Mucosa of descending colon (tissue), 3 donors: ENCODE data around the gene TPST1. TPM values are rescaled to one million over a fixed set of nuclear protein-coding genes. Genes with fewer than 3 reads are reported as not detected.

Experiments used
- ATAC-seq: fragments of 200-7000 bp; cut with Tn5 transposase; one replicate; pipeline ENCODE4 v1.9.1; 2020; ENCODE audit warnings: mild to moderate bottlenecking, moderate library complexity
- DNase-seq, 3 donors: peaks; one replicate each; pipeline ENCODE4 v3.0.0-alpha.2; 2020
- H3K36me3 ChIP-seq: fragments of 200-600 bp; one replicate; pipeline ENCODE4 v1.8.0; 2021; ENCODE audit warnings: low read depth, mild to moderate bottlenecking
- H3K4me1 ChIP-seq: fragments of 200-600 bp; one replicate; pipeline ENCODE4 v1.8.0; 2021; ENCODE audit warnings: low read depth, mild to moderate bottlenecking
- H3K4me3 ChIP-seq: fragments of 200-600 bp; one replicate; pipeline ENCODE4 v1.8.0; 2021; ENCODE audit warnings: mild to moderate bottlenecking
- H3K9me3 ChIP-seq: fragments of 200-600 bp; one replicate; pipeline ENCODE4 v1.8.0; 2021; ENCODE audit warnings: mild to moderate bottlenecking
- CTCF ChIP-seq: fragments of 200-600 bp; IDR thresholded peaks from one replicate; pipeline ENCODE4 v1.8.0; 2022; ENCODE audit warnings: antibody characterized with exemption, mild to moderate bottlenecking
- intact Hi-C, 2 donors: fragments of 100-400 bp; cut with DNase I in 1 of 2; cut with micrococcal nuclease in 1 of 2; formaldehyde crosslinking; loops; one replicate each; pipeline versions ENCODE4 v1.11.0 to v1.11.1; 2022; cut with DNase I, micrococcal nuclease
- total RNA-seq, 3 donors: library from RNA; stranded (reverse); fragmentation: NEBNext Ultra II Directional in 2 of 3; extraction: Animal tissue kit (Norgen Biotek cat#: 25700) in 2 of 3; gene quantifications; one replicate each; pipeline versions ENCODE4 v1.2.1 to v1.2.4, GENCODE V29; 2021 to 2023
- donor health status: DM: no; HTN: no; CAD: no; lungs with moderate emphysema.
- donor health status: DM: no; HTN: no; CAD: no.
- donor health status: DM: no; HTN: yes; CAD: no.

Gene TPST1
- total RNA-seq, 3 donors from 2014 or later: 3.5 to 15.0 (median 8.5) TPM

- DNase-seq: no peak
- Histone ChIP-seq H3K36me3 (no peaks in the 10 kb centered on the region), H3K4me1 (no peaks in the 10 kb centered on the region), H3K9me3 (peaks cover 14% of the 10 kb centered on the region), H3K4me3 (no peak overlapping the region)
- ATAC-seq: no peak
- intact Hi-C loops: no loop called here
- TF ChIP-seq CTCF: no peak
Observed at GRCh38 chr7:66269978-66270377, 64.8 kb downstream of the TPST1 start.

- intact Hi-C loops: no loop called here
Observed at GRCh38 chr7:66272321-66272720, 67.2 kb downstream of the TPST1 start.

GRCh38 chr7:66276363-66276762 is 71.2 kb downstream of the TPST1 start:
- intact Hi-C loops: no loop called here
- no peak for ATAC-seq
- TF ChIP-seq CTCF: no peak
- Histone ChIP-seq H3K9me3 (no peaks in the 10 kb centered on the region), H3K4me3 (no peak overlapping the region), H3K4me1 (no peaks in the 10 kb centered on the region), H3K36me3 (no peaks in the 10 kb centered on the region)
- DNase-seq: no peak

More at GRCh38 chr7:66272321-66272720, 67.2 kb downstream of the TPST1 start:
- Histone ChIP-seq H3K4me3 (no peak overlapping the region), H3K36me3 (no peaks in the 10 kb centered on the region), H3K4me1 (no peaks in the 10 kb centered on the region), H3K9me3 (no peaks in the 10 kb centered on the region)
- no peak for TF ChIP-seq CTCF
- ATAC-seq: no peak
- DNase-seq: no peak

GRCh38 chr7:66277492-66277891 is 72.4 kb downstream of the TPST1 start:
- intact Hi-C loops: no loop called here

GRCh38 chr7:66279912-66280311 is 74.8 kb downstream of the TPST1 start:
- no peak overlapping the region for H3K4me3 ChIP-seq
- intact Hi-C loops: no loop called here
- no peaks in the 10 kb centered on the region for H3K4me1 ChIP-seq
- no peak for TF ChIP-seq CTCF
- no peaks in the 10 kb centered on the region for H3K9me3 ChIP-seq
- no peaks in the 10 kb centered on the region for H3K36me3 ChIP-seq
- ATAC-seq: no peak
- DNase-seq: no peak

More at GRCh38 chr7:66277492-66277891, 72.4 kb downstream of the TPST1 start:
- Histone ChIP-seq H3K36me3 (no peaks in the 10 kb centered on the region), H3K4me1 (no peaks in the 10 kb centered on the region), H3K9me3 (no peaks in the 10 kb centered on the region), H3K4me3 (no peak overlapping the region)
- DNase-seq (no peak), ATAC-seq (no peak)
- no peak for TF ChIP-seq CTCF
